Cardiac septum (tissue), 1 donor: ENCODE measurements around the gene GRIK4. TPM values are rescaled to one million over a fixed set of nuclear protein-coding genes. Genes with fewer than 3 reads are reported as not detected.

Experiments used
- DNase-seq: peaks from one replicate; pipeline ENCODE4 v3.0.0-alpha.2; 2020; ENCODE audit warnings: low spot score
- intact Hi-C: fragments of 100-400 bp; cut with DNase I; formaldehyde crosslinking; loops from one replicate; pipeline ENCODE4 v1.14.0; 2022
- total RNA-seq: library from RNA; stranded (reverse); fragmentation: NEBNext Ultra II Directional; extraction: Animal tissue kit (Norgen Biotek cat#: 25700); gene quantifications from one replicate; pipeline ENCODE4 v1.2.1, GENCODE V29; 2021
- donor health status: DM: no; HTN: no; CAD: no.

The GRIK4 gene
- total RNA-seq, 1 donor from 2014 or later, result 0.40 TPM

- no peak for DNase-seq
- intact Hi-C loops, result no loop called here
These were observed 414.4 kb downstream of the GRIK4 start for GRCh38 chr11:120925944-120926343.

GRCh38 chr11:120928627-120929026, 417.1 kb downstream of the GRIK4 start:
- no peak for DNase-seq
- intact Hi-C loops, result no loop called here

GRCh38 chr11:120929090-120929489, 417.5 kb downstream of the GRIK4 start:
- no peak for DNase-seq
- intact Hi-C loops, result no loop called here

- intact Hi-C loops, result no loop called here
- no peak for DNase-seq
These were observed 418.2 kb downstream of the GRIK4 start for GRCh38 chr11:120929664-120930154.

- DNase-seq, result no peak
- intact Hi-C loops, result no loop called here
These were observed 419.7 kb downstream of the GRIK4 start for GRCh38 chr11:120931057-120931779.

GRCh38 chr11:120932305-120932915, 420.9 kb downstream of the GRIK4 start:
- intact Hi-C loops, result no loop called here
- DNase-seq, result no peak

- intact Hi-C loops, result no loop called here
- DNase-seq, result no peak
These were observed 424.8 kb downstream of the GRIK4 start for GRCh38 chr11:120936356-120936755.

DNA sequence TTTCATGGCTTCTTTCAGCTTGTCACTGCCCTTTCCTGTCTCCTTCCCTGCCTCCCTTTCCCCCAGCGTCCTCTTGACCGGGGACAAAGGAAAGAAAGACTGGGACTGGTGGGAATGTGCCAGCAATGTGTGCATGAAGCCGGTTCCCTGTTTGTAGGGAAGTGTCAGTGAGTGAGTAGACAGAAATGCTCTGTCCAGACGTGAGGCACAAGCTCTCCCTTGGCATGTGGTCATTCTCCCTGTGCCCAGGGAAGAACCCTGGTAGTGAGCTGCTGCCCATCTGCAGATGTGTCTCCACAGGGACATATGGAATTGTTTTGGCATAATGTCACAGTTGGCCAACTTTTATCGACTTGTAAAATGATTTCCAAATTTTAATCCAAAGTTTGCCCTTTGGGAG, 426.0 kb downstream of the GRIK4 start:
- intact Hi-C loops, result no loop called here
- DNase-seq, result no peak

GRCh38 chr11:120938260-120938659, 426.7 kb downstream of the GRIK4 start:
- intact Hi-C loops, result no loop called here
- no peak for DNase-seq

DNA sequence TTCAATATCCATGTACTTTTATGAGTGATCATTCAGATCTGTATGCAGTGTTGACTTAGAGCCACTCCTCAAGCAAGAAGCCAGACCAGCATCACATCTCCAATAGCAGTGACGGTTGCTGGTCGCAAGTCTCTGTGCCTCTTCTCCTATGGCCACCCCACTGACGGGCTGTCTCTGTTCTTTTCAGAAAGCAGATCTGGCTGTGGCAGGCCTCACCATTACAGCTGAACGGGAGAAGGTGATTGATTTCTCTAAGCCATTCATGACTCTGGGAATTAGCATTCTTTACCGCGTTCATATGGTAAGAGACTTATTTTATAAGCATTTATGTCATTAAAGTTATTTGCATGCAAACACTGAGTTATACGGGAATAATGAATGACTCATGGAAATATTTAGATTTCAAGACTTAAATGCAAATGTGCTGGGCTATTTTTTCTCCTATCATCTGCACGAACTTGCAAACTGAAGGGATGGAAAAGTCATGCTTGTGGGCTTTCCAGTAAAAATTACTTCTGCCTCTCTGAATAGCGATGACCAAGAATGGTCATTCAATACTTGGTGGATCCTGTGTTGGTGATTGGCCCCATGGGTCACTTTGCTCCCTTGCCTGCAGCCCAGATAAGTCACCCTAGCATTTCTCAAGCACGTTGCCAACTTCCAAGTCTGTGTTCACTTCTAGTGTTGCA, 428.8 kb downstream of the GRIK4 start:
- DNase-seq, result no peak
- intact Hi-C loops, result no loop called here

GRCh38 chr11:120941000-120941399, 429.5 kb downstream of the GRIK4 start:
- intact Hi-C loops, result no loop called here
- no peak for DNase-seq

DNA sequence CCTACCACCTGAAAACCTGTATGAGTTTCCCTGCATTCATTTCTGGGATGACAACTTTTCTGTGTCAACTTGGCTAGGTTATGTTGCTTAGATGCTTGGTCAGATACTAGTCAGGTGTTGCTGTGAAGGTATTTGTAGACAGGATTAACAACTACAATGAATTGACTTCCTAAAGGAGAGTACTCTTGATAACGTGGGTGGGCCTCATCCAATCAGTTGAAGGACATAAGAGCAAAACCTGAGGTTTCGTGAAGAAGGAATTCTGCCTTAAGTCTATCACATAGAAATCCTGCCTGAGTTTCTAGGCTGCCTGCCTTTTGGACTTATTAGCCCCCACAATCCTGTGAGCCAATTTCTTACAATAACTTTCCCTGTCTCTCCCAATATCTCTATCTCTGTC, 431.2 kb downstream of the GRIK4 start:
- DNase-seq, result no peak
- intact Hi-C loops, result no loop called here

GRCh38 chr11:120945042-120945441, 433.5 kb downstream of the GRIK4 start:
- no peak for DNase-seq
- intact Hi-C loops, result no loop called here

- no peak for DNase-seq
- intact Hi-C loops, result loop anchor here (5.0 to 10.0 kb wide), 2 partner anchors 164 to 264 kb away; no protein-coding TSS in a partner anchor
These were observed 439.3 kb downstream of the GRIK4 start for GRCh38 chr11:120950880-120951279.

GRCh38 chr11:120952461-120953434, 441.2 kb downstream of the GRIK4 start:
- no peak for DNase-seq
- intact Hi-C loops, result loop anchor here (5.0 to 10.0 kb wide), 2 partner anchors 162 to 265 kb away; no protein-coding TSS in a partner anchor

GRCh38 chr11:120954381-120954780, 442.8 kb downstream of the GRIK4 start:
- intact Hi-C loops, result loop anchor here (2.0 to 10.0 kb wide), 3 partner anchors 160 to 444 kb away; partner anchors contain the start of gene GRIK4
- DNase-seq, result no peak

DNA sequence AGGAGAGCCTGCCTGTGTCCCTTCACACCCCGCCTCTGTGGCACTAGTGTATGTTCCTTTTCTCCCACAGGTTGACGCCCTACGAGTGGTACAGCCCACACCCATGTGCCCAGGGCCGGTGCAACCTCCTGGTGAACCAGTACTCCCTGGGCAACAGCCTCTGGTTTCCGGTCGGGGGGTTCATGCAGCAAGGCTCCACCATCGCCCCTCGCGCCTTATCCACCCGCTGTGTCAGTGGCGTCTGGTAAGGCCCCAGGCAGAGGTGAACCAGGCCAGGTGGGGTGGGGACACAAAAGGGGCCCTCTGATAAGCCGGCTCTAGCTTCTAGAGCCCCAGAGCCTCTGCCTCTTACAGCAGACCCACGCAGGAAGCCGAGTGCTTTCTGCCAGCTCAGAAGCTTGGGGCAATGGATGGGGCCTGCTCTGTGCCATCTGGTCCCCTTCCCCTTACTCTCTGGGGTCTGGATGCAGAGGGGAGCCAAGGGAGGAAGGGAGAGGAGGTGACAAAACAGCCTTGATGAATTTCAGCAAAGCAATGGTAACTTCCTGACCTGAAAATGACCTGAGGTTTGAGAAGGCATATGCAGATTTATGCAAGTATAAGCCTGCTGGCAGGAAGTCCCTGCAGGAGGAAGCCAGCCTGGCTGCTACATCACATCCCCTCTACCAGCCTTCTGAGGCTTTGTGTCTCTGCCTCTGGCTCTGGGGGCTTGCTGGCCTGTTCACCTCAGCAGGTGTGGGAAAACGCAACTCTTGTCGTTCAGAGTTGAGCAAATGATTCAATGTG, 445.4 kb downstream of the GRIK4 start:
- DNase-seq, result no peak
- intact Hi-C loops, result loop anchor here (10.0 kb wide), 1 partner anchor 158 kb away; no protein-coding TSS in a partner anchor

DNA sequence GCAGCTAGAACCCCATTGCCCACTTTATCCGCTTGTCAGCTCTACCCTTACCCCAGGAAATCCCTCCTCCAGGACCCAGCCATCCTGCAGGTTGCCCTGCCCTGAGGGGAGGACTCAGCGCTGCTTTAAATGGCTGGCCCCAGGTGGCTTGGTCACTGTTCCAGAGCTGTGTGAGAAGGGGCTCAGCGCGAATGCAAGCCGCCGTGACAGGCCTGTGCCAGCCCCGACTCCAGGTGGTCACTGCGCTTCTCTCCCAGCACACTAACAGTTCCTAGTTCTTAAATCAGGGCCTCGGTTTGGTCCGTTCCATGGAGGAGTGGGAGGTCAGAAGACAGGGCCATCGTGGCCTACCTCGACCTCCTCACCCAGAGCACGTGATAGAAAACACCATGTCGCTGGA, 446.6 kb downstream of the GRIK4 start:
- no peak for DNase-seq
- intact Hi-C loops, result loop anchor here (10.0 kb wide), 1 partner anchor 157 kb away; no protein-coding TSS in a partner anchor
